KOPT-K1 (cell line): ENCODE results near the gene TSPYL1.
"Not testable (repeated sequence)": the region's sequence is repeated elsewhere in the genome, so short reads cannot be mapped to it uniquely, and the experiment has no call there.

Experiments
- H3K27ac ChIP-seq: fragments of 200-600 bp; sonication (generic); 2 replicates; pipeline ENCODE4 v1.5.1; 2016; ENCODE audit warnings: antibody characterized with exemption, mild to moderate bottlenecking, low read depth, low read length; ENCODE audit not compliant: poor library complexity, severe bottlenecking
- H3K36me3 ChIP-seq: fragments of 200-600 bp; sonication (generic); 2 replicates; pipeline ENCODE4 v1.5.1; 2017; ENCODE audit warnings: antibody characterized with exemption, mild to moderate bottlenecking, low read length, moderate library complexity; ENCODE audit not compliant: insufficient read depth
- H3K9me3 ChIP-seq: fragments of 200-600 bp; sonication (generic); 2 replicates; pipeline ENCODE4 v1.5.1; 2017; ENCODE audit warnings: antibody characterized with exemption, low read length, mild to moderate bottlenecking; ENCODE audit not compliant: insufficient read depth, poor library complexity, severe bottlenecking

The TSPYL1 gene

GRCh38 chr6:116309001-116309400, 29.3 kb upstream of the TSPYL1 start:
- no peak overlapping the region for H3K27ac ChIP-seq
- H3K36me3 ChIP-seq: no peaks in the 10 kb centered on the region
- no peaks in the 10 kb centered on the region for H3K9me3 ChIP-seq

- H3K27ac ChIP-seq: no peak overlapping the region
- no peaks in the 10 kb centered on the region for H3K36me3 ChIP-seq
- no peaks in the 10 kb centered on the region for H3K9me3 ChIP-seq
These were observed 27.9 kb upstream of the TSPYL1 start for GRCh38 chr6:116307633-116308032.

GRCh38 chr6:116307001-116307400, 27.3 kb upstream of the TSPYL1 start:
- no peaks in the 10 kb centered on the region for H3K9me3 ChIP-seq
- no peak overlapping the region for H3K27ac ChIP-seq
- H3K36me3 ChIP-seq: no peaks in the 10 kb centered on the region

GRCh38 chr6:116304538-116305097, 24.9 kb upstream of the TSPYL1 start:
- Histone ChIP-seq H3K36me3 (no peaks in the 10 kb centered on the region), H3K27ac (no peak overlapping the region), H3K9me3 (no peaks in the 10 kb centered on the region)

GRCh38 chr6:116301104-116301503, 21.4 kb upstream of the TSPYL1 start:
- Histone ChIP-seq H3K36me3 (no peaks in the 10 kb centered on the region), H3K27ac (no peak overlapping the region), H3K9me3 (peaks cover 7% of the 10 kb centered on the region)

- Histone ChIP-seq H3K36me3 (no peaks in the 10 kb centered on the region), H3K27ac (no peak overlapping the region), H3K9me3 (peaks cover 7% of the 10 kb centered on the region)
These were observed 20.8 kb upstream of the TSPYL1 start for GRCh38 chr6:116300566-116300965.

- Histone ChIP-seq H3K36me3 (no peaks in the 10 kb centered on the region), H3K27ac (no peak overlapping the region)
These were observed 19.2 kb upstream of the TSPYL1 start for GRCh38 chr6:116298973-116299372.

GRCh38 chr6:116298273-116298672, 18.5 kb upstream of the TSPYL1 start:
- H3K27ac ChIP-seq: no peak overlapping the region

More at GRCh38 chr6:116298973-116299372, 19.2 kb upstream of the TSPYL1 start:
- peaks cover 7% of the 10 kb centered on the region for H3K9me3 ChIP-seq

GRCh38 chr6:116292553-116292952, 12.8 kb upstream of the TSPYL1 start:
- no peak overlapping the region for H3K27ac ChIP-seq
- no peaks in the 10 kb centered on the region for H3K36me3 ChIP-seq
- no peaks in the 10 kb centered on the region for H3K9me3 ChIP-seq

More at GRCh38 chr6:116298273-116298672, 18.5 kb upstream of the TSPYL1 start:
- H3K36me3 ChIP-seq: no peaks in the 10 kb centered on the region
- peaks cover 7% of the 10 kb centered on the region for H3K9me3 ChIP-seq

- Histone ChIP-seq H3K27ac (no peak overlapping the region), H3K9me3 (no peaks in the 10 kb centered on the region), H3K36me3 (no peaks in the 10 kb centered on the region)
These were observed 12.1 kb upstream of the TSPYL1 start for GRCh38 chr6:116291701-116292396.

GRCh38 chr6:116290799-116291198, 11.1 kb upstream of the TSPYL1 start:
- H3K36me3 ChIP-seq: no peaks in the 10 kb centered on the region
- no peaks in the 10 kb centered on the region for H3K9me3 ChIP-seq
- H3K27ac ChIP-seq: no peak overlapping the region

- Histone ChIP-seq H3K36me3 (no peaks in the 10 kb centered on the region), H3K27ac (no peak overlapping the region), H3K9me3 (no peaks in the 10 kb centered on the region)
These were observed 10.1 kb upstream of the TSPYL1 start for GRCh38 chr6:116289876-116290275.

- no peak overlapping the region for H3K27ac ChIP-seq
- H3K36me3 ChIP-seq: no peaks in the 10 kb centered on the region
- H3K9me3 ChIP-seq: no peaks in the 10 kb centered on the region
These were observed 8.1 kb upstream of the TSPYL1 start for GRCh38 chr6:116287689-116288282.

- H3K9me3 ChIP-seq: no peaks in the 10 kb centered on the region
- H3K27ac ChIP-seq: no peak overlapping the region
These were observed 7.1 kb upstream of the TSPYL1 start for GRCh38 chr6:116286773-116287358.

GRCh38 chr6:116284984-116285383, 5.3 kb upstream of the TSPYL1 start:
- not testable (repeated sequence) for H3K27ac ChIP-seq, H3K36me3 ChIP-seq

More at GRCh38 chr6:116286773-116287358, 7.1 kb upstream of the TSPYL1 start:
- H3K36me3 ChIP-seq: no peaks in the 10 kb centered on the region

More at GRCh38 chr6:116284984-116285383, 5.3 kb upstream of the TSPYL1 start:
- not testable (repeated sequence) for H3K9me3 ChIP-seq
